Measurements from ENCODE around the gene EDDM3A.
A peak's percentile ranks its signal among the peaks of the same experiment; 100 is the strongest.
"Not testable (repeated sequence)": the region's sequence is repeated elsewhere in the genome, so short reads cannot be mapped to it uniquely, and the experiment has no call there.

EDDM3A gene

DNA sequence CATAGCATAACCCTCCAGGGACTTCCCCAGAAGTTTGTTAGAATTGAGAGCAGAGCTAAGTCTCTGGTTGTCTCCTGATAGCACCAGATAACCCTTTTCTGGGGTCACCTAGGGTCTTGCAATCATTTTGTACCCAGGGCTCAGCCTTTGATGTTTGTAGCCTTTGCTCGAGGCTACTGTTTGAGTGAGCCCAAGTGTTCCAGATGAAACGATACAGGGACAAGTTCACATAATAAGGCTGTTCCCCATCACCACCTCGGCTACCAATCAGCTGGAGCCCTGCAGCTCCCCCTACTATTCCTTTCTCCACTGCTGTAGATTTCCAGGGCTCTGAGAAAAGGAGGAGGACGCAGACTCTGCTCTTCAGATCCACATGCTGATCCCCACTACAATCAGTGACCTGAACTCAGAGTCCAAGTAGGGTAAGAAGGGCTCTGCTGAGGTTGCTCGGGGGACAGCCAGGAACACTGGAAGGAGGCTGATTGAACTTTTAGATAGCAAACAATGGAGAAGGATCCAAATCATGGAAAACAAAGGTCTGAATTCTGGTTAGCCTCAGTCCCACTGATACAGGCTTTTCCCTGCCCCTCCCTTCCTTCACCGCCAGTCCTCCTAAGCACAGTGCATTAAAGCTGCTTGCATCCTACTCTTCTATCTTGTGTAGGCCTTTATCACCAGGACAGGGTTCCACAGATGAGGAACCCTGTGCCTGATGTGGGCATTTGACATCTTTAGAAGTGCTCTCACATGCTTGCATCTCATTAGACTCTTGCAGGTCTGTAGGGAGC, at the start of gene EDDM3A:
EDDM3A (plus strand) TSS at position 317 of the 788 bp plus-strand sequence. CDS start 1,694 bp downstream, outside the sequence.
- no peak for DNase-seq (ENCODE audit: low spot score)

GRCh38 chr14:20696764-20697163, 48.9 kb upstream of the EDDM3A start:
- DNase-seq (ENCODE audit: low spot score) = no peak

GRCh38 chr14:20697273-20698017, 48.2 kb upstream of the EDDM3A start:
- DNase-seq (ENCODE audit: low spot score) = peak; percentile 50

- no peak for DNase-seq (ENCODE audit: low spot score)
These were observed 47.7 kb upstream of the EDDM3A start for GRCh38 chr14:20698018-20698329.

- no peak for DNase-seq (ENCODE audit: low spot score)
These were observed 46.8 kb upstream of the EDDM3A start for GRCh38 chr14:20698934-20699333.

GRCh38 chr14:20699931-20700330, 45.8 kb upstream of the EDDM3A start:
- DNase-seq (ENCODE audit: low spot score) = no peak

GRCh38 chr14:20700965-20701364, 44.7 kb upstream of the EDDM3A start:
- not testable (repeated sequence) for DNase-seq (ENCODE audit: low spot score)

GRCh38 chr14:20706657-20707355, 38.9 kb upstream of the EDDM3A start:
- DNase-seq (ENCODE audit: low spot score) = no peak

- no peak for DNase-seq (ENCODE audit: low spot score)
These were observed 38.1 kb upstream of the EDDM3A start for GRCh38 chr14:20707622-20708021.

- no peak for DNase-seq (ENCODE audit: low spot score)
These were observed 34.4 kb upstream of the EDDM3A start for GRCh38 chr14:20711261-20711660.

- DNase-seq (ENCODE audit: low spot score) = no peak
These were observed 34.0 kb upstream of the EDDM3A start for GRCh38 chr14:20711685-20712084.

- no peak for DNase-seq (ENCODE audit: low spot score)
These were observed 32.8 kb upstream of the EDDM3A start for GRCh38 chr14:20712904-20713303.

DNA sequence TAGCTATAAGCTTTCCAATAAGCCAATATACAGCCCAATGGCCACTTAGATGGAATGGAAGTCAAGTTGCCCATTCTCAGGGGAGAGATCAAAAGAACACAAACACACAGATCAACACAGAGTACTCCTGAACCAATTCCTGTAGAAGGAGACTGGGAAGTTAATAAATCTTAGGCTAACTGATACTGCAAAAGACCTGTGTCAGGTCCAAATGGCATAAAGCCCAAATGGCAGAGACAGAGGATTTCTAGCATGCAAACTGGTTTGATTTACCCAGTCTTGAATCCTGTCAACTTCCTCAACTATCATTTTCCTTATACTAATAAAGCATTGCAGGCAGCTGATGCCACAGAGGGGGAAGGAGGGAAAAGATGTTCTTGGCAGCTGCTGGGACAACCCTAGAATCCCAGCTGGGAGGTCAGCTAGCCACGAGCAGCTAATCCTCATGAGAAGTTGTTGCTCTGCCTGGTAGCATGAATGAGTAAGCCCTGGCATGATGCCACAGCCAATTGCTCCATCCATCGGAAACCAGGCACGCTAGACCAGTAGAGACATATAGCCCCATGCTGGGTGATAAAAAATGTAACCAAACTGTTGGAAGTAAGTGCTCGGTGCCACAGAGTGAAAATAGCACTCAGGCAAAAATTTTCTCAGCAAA, 31.0 kb upstream of the EDDM3A start:
- DNase-seq (ENCODE audit: low spot score) = no peak

GRCh38 chr14:20719777-20720176, 25.9 kb upstream of the EDDM3A start:
- no peak for DNase-seq (ENCODE audit: low spot score)

GRCh38 chr14:20720741-20721140, 24.9 kb upstream of the EDDM3A start:
- no peak for DNase-seq (ENCODE audit: low spot score)

DNA sequence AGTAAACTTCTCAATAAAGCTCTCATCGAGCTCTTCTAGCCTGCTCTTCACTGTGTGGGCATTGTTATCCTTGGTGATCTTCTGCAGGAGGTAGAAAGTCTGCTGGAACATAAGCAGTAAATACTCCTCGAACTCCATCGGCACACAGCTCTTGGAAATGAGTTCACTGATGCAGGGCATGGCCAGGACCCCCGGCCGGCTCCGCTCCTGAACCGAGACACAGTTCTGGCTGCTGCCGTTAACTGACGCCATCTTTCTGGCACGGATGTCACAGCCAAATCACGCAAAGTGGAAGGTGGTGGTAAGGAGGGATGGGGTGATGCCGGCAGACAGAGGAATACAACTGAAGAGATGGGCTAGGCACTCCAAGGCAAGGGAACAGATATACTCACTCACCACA, 23.7 kb upstream of the EDDM3A start:
- no peak for DNase-seq (ENCODE audit: low spot score)

GRCh38 chr14:20723488-20723887, 22.2 kb upstream of the EDDM3A start:
- no peak for DNase-seq (ENCODE audit: low spot score)

DNA sequence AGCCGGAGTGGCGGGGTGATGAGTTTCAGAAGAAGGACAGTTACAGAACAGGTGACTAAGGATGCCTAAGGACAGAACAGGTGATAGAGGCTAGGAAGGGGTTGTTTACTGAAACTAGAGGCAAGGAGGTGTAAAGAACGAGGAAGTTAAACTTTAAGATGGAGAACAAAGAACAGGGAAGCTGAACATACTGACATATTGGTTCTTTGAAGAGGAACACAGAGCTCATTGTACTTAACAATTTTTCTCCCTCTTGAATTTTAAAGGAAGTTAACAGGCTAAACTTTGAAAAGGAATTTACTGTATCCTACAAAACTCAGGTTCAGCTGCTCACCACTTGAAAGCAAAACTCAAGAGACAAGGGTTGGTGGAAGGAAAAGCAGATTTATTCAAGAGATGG, 19.6 kb upstream of the EDDM3A start:
- not testable (repeated sequence) for DNase-seq (ENCODE audit: low spot score)

GRCh38 chr14:20726531-20726930, 19.2 kb upstream of the EDDM3A start:
- DNase-seq (ENCODE audit: low spot score) = no peak

DNA sequence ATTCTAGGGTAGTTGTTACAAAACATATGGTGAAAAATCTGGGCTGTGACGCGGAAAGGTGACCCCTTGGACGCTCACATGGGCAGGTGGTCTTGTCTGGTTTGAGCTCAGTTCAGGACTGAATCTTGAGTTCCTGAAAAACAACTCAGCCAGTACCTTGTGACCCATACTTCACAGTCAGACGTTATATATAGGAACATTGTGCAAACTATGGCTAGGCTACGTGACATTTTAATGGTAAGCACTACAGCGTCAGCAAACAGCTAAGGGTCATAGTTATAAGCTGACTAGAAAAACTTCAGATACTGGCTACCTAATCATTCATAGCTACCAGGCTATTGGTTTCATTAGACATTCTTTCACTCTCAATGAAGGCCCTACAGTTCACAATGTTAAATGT, 14.8 kb upstream of the EDDM3A start:
- no peak for DNase-seq (ENCODE audit: low spot score)

GRCh38 chr14:20732477-20732876, 13.2 kb upstream of the EDDM3A start:
- DNase-seq (ENCODE audit: low spot score) = no peak

- no peak for DNase-seq (ENCODE audit: low spot score)
These were observed 12.6 kb upstream of the EDDM3A start for GRCh38 chr14:20732979-20733635.
